ENCODE measurements around the gene HSD17B2. TPM values are rescaled to one million over a fixed set of nuclear protein-coding genes. Genes with fewer than 3 reads are reported as not detected.

HSD17B2 gene
- total and polyA plus RNA-seq, 2 of the 4 experiments (the other 2 are of a cell fraction), result 0.12 to 0.18 TPM

DNA sequence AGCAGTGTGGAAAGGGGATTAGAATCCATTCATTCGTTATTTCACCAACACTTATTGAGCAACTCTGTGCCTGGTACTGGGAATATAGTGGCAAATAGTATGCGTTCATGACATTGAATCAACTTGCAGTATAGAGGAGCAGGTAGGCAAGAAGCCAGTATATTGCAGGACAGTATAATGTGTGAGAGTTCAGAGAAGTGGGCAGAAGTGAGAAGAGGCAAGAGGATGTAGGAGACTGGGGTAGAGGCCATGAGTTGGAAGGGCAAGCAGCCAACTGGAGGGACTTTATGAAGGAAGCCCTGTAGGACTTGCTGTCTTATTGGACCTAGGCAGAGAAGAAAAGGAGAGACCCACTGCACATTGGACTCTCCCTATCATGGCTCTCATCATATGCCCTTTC lies 12.3 kb downstream of the HSD17B2 start:
- Histone ChIP-seq H3K4ac (ENCODE audit: low read depth, low read length) (no peak overlapping the region), H3K4me3 (ENCODE audit: insufficient read depth, low read depth, low read length) (no peak overlapping the region), H2AK9ac (replicated peaks; ENCODE audit: low read depth, low read length, poor library complexity) (no peak overlapping the region), H3K4me2 (ENCODE audit: low read depth, low read length) (no peak overlapping the region), H3K18ac (ENCODE audit: low read depth, low read length) (peak overlapping the region; percentile 1; the same call in 1 of the 2 replicates), H2BK5ac (ENCODE audit: low read depth, low read length, poor library complexity, severe bottlenecking) (no peak overlapping the region), H4K5ac (ENCODE audit: low read depth, low read length) (no peak overlapping the region), H3K36me3 (ENCODE audit: control insufficient read depth, insufficient read depth, low read length) (no peaks in the 10 kb centered on the region), H2BK120ac (ENCODE audit: low read depth, low read length) (no peak overlapping the region), H3K9me1 (ENCODE audit: insufficient read depth, low read length) (no peaks in the 10 kb centered on the region), H3K9me3 (ENCODE audit: control insufficient read depth, insufficient read depth, low read length) (no peaks in the 10 kb centered on the region), H2BK20ac (ENCODE audit: low read depth, low read length) (no peak overlapping the region), H3K23ac (ENCODE audit: low read depth, low read length) (no peak overlapping the region), H4K91ac (ENCODE audit: insufficient read depth, low read depth, low read length) (no peak overlapping the region), H3K79me1 (ENCODE audit: low read depth in 1 of 2, low read length in 2 of 2) (no peaks in the 10 kb centered on the region), H4K8ac (ENCODE audit: low read depth in 2 of 2, low read length in 2 of 2) (no peak overlapping the region), H3K9ac (ENCODE audit: low read depth, low read length) (no peak overlapping the region), H2AK5ac (ENCODE audit: low read depth, low read length) (no peak overlapping the region), H4K20me1 (ENCODE audit: insufficient read depth, low read length) (no peaks in the 10 kb centered on the region), H3K27me3 (ENCODE audit: control insufficient read depth, insufficient read depth, low read length) (peaks cover 3% of the 10 kb centered on the region; the same call in 1 of the 2 replicates), H3K27ac (ENCODE audit: insufficient read depth, low read length) (no peak overlapping the region), H2BK15ac (ENCODE audit: low read depth, low read length) (no peak overlapping the region), H2AFZ (replicated peaks; ENCODE audit: low read length, poor library complexity) (no peak overlapping the region), H3K14ac (replicated peaks; ENCODE audit: low read depth, low read length) (no peak overlapping the region), H3K4me1 (ENCODE audit: control insufficient read depth, insufficient read depth, low read length) (peaks cover 13% of the 10 kb centered on the region), H3K56ac (ENCODE audit: extremely low read depth, insufficient read depth, low read length) (no peak overlapping the region)
- DNase-seq, result no peak
- POLR2A ChIA-PET (ENCODE audit: unreplicated experiment), result no interaction called here
- no TSS peak for BruUV-seq (replicated peaks)
- no peak for ATAC-seq (ENCODE audit: low read depth)
- WGBS, 2 experiments (ENCODE audit: extremely low coverage in 2 of 2, insufficient read length in 1 of 2), result 71% methylated on average over 1 of the region's 2 CpGs; no CpG with 5 or more reads in 1 of the 2 experiments
- TF ChIP-seq RAD21 (IDR thresholded peaks at IDR 0.05; ENCODE audit: low read length) (no peak), CEBPB (IDR thresholded peaks at IDR 0.05; ENCODE audit: low read depth, low read length) (no peak), NFE2L2 (IDR thresholded peaks at IDR 0.05; ENCODE audit: low read depth, low read length) (no peak), ELK1 (IDR thresholded peaks at IDR 0.05; ENCODE audit: borderline replicate concordance, low read depth, low read length) (no peak), CHD1 (IDR thresholded peaks at IDR 0.05; ENCODE audit: low read depth, low read length) (no peak)
- TF ChIP-seq, protein P1, sequence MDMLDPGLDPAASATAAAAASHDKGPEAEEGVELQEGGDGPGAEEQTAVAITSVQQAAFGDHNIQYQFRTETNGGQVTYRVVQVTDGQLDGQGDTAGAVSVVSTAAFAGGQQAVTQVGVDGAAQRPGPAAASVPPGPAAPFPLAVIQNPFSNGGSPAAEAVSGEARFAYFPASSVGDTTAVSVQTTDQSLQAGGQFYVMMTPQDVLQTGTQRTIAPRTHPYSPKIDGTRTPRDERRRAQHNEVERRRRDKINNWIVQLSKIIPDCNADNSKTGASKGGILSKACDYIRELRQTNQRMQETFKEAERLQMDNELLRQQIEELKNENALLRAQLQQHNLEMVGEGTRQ (IDR thresholded peaks at IDR 0.05; ENCODE audit: low read depth, low read length), result no peak
- TF ChIP-seq, protein P2, sequence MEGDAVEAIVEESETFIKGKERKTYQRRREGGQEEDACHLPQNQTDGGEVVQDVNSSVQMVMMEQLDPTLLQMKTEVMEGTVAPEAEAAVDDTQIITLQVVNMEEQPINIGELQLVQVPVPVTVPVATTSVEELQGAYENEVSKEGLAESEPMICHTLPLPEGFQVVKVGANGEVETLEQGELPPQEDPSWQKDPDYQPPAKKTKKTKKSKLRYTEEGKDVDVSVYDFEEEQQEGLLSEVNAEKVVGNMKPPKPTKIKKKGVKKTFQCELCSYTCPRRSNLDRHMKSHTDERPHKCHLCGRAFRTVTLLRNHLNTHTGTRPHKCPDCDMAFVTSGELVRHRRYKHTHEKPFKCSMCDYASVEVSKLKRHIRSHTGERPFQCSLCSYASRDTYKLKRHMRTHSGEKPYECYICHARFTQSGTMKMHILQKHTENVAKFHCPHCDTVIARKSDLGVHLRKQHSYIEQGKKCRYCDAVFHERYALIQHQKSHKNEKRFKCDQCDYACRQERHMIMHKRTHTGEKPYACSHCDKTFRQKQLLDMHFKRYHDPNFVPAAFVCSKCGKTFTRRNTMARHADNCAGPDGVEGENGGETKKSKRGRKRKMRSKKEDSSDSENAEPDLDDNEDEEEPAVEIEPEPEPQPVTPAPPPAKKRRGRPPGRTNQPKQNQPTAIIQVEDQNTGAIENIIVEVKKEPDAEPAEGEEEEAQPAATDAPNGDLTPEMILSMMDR (conservative IDR thresholded peaks at IDR 0.05; ENCODE audit: low read depth, low read length), result no peak
- dilution Hi-C loops (cut with HindIII; ENCODE audit: low sequenced_read_pairs, unreplicated experiment) (no loop called here), in situ Hi-C loops (cut with MboI; ENCODE audit: low sequenced_read_pairs) (no loop called here), intact Hi-C loops (cut with micrococcal nuclease) (no loop called here)
- CTCF ChIA-PET, result no interaction called here

Data from IMR-90 (cell line).